Panc1 (cell line): ENCODE data around the gene KCNMA1. TPM values are rescaled to one million over a fixed set of nuclear protein-coding genes. Genes with fewer than 3 reads are reported as not detected.

ENCODE experiments used
- ATAC-seq: fragments of 200-7000 bp; cut with Tn5 transposase; 2 replicates; pipeline ENCODE4 v1.9.1; 2020; ENCODE audit warnings: mild to moderate bottlenecking, moderate library complexity
- BruUV-seq: library from RNA; stranded (reverse); fragments of 400-500 nt; replicated peaks from 2 replicates; lab custom pipeline; 2021; lab: Mats Ljungman, UMichigan
- CTCF ChIA-PET: fragments of 300-600 bp; sonication (Branson Sonifier 250); formaldehyde crosslinking; loops from one replicate; lab custom pipeline; 2022; ENCODE audit warnings: antibody characterized with exemption; lab: Charles Lee
- POLR2A ChIA-PET: fragments of 300-600 bp; sonication (Branson Sonifier 250); formaldehyde crosslinking; loops from one replicate; lab custom pipeline; 2022; ENCODE audit warnings: antibody characterized with exemption; lab: Charles Lee
- DNase-seq: peaks from one replicate; pipeline ENCODE4 v3.0.0-alpha.2; 2010; ENCODE audit warnings: low read depth, low spot score
- H3K27ac ChIP-seq: 2 replicates; pipeline ENCODE4 v1.5.1; 2011; ENCODE audit warnings: mild to moderate bottlenecking, low read length, inconsistent platforms
- H3K27me3 ChIP-seq: fragments of 200-500 bp; sonication (Bioruptor generic); 2 replicates; pipeline ENCODE4 v1.6.0; 2014; ENCODE audit warnings: low read length, inconsistent platforms; ENCODE audit not compliant: control insufficient read depth, insufficient read depth
- H3K36me3 ChIP-seq: fragments of 200-500 bp; sonication (Bioruptor generic); 2 replicates; pipeline ENCODE4 v1.5.1; 2014; ENCODE audit warnings: inconsistent platforms, mild to moderate bottlenecking, low read length, moderate library complexity; ENCODE audit not compliant: control insufficient read depth, insufficient read depth
- H3K4me1 ChIP-seq: 2 replicates; pipeline ENCODE4 v1.5.1; 2011; ENCODE audit warnings: inconsistent platforms, mild to moderate bottlenecking, low read length, moderate library complexity; ENCODE audit not compliant: control insufficient read depth, insufficient read depth
- H3K4me3 ChIP-seq, 2 experiments: 2 replicates each; pipeline ENCODE4 v1.5.1; 2011 to 2012; ENCODE audit warnings: low read depth in 2 of 2, low read length in 2 of 2, mild to moderate bottlenecking in 2 of 2, inconsistent platforms in 1 of 2, moderate library complexity in 1 of 2
- H3K9me3 ChIP-seq: fragments of 200-500 bp; sonication (Bioruptor generic); 2 replicates; pipeline ENCODE4 v1.5.1; 2014; ENCODE audit warnings: low read depth, mild to moderate bottlenecking, inconsistent platforms, low read length, moderate library complexity; ENCODE audit not compliant: control insufficient read depth, insufficient read depth
- POLR2AphosphoS5 ChIP-seq: IDR thresholded peaks from 2 replicates; pipeline ENCODE4 v1.6.1; 2012; ENCODE audit warnings: mild to moderate bottlenecking, low read depth, low read length, moderate library complexity
- SIN3A ChIP-seq: IDR thresholded peaks from 2 replicates; pipeline ENCODE4 v1.6.1; 2012; ENCODE audit warnings: low read depth, mild to moderate bottlenecking, low read length, moderate library complexity, borderline replicate concordance; ENCODE audit not compliant: insufficient read depth
- TCF7L2 ChIP-seq: IDR thresholded peaks from 2 replicates; pipeline ENCODE4 v1.6.1; 2011; ENCODE audit warnings: mild to moderate bottlenecking, low read depth, low read length, inconsistent platforms
- in situ Hi-C: cut with HindIII; loops from 2 replicates; pipeline ENCODE4 v1.10.0; 2016; ENCODE audit warnings: low sequenced_read_pairs, low pct_unique_long_range_greater_than_20kb
- intact Hi-C: fragments of 100-400 bp; cut with micrococcal nuclease; formaldehyde crosslinking; loops from one replicate; pipeline ENCODE4 v1.10.0; 2022; ENCODE audit not compliant: unreplicated experiment
- total RNA-seq: library from RNA; stranded (reverse); gene quantifications from one replicate; pipeline ENCODE4 v1.2.1, GENCODE V29; 2021; ENCODE audit not compliant: unreplicated experiment
- TF ChIP-seq, protein P1 (sequence below): fragments of 450-650 bp; IDR thresholded peaks from 2 replicates; pipeline ENCODE4 v1.5.1; 2017; ENCODE audit warnings: mild to moderate bottlenecking
- TF ChIP-seq, protein P2 (sequence below), 2 experiments: IDR thresholded peaks; 2 replicates each; pipeline ENCODE4 v1.6.1; 2011 to 2012; ENCODE audit warnings: low read depth in 2 of 2, control low read depth in 1 of 2, low read length in 1 of 2, mild to moderate bottlenecking in 1 of 2, moderate library complexity in 1 of 2; ENCODE audit not compliant: insufficient read depth in 1 of 2

The KCNMA1 gene
- total RNA-seq, 1 experiment from 2014 or later, result 91.9 TPM

DNA sequence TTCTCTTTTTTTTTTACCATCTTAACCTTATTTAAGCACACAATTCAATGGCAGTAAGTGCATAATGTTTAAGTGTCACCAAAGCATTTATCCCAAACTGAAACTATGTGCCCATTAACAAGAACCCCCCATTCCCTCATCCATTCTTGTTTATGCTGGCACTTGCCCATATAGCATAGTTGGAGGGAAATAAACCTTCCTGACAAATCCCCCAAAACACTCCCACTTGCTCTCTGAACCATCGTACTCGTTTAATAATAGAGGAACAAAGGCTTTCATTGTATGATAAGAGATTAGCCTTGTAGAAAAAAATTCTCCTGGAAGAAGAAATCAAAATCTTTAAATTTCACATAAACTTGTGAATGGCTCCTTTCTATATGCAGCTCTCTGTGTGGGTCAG, 26.4 kb upstream of the KCNMA1 start:
- Histone ChIP-seq H3K4me3 (no peak overlapping the region), H3K27me3 (peaks cover 12% of the 10 kb centered on the region), H3K36me3 (no peaks in the 10 kb centered on the region), H3K9me3 (no peaks in the 10 kb centered on the region), H3K4me1 (no peaks in the 10 kb centered on the region), H3K27ac (no peak overlapping the region)
- TF ChIP-seq SIN3A (no peak), POLR2AphosphoS5 (no peak), TCF7L2 (no peak)
- TF ChIP-seq, protein P1, sequence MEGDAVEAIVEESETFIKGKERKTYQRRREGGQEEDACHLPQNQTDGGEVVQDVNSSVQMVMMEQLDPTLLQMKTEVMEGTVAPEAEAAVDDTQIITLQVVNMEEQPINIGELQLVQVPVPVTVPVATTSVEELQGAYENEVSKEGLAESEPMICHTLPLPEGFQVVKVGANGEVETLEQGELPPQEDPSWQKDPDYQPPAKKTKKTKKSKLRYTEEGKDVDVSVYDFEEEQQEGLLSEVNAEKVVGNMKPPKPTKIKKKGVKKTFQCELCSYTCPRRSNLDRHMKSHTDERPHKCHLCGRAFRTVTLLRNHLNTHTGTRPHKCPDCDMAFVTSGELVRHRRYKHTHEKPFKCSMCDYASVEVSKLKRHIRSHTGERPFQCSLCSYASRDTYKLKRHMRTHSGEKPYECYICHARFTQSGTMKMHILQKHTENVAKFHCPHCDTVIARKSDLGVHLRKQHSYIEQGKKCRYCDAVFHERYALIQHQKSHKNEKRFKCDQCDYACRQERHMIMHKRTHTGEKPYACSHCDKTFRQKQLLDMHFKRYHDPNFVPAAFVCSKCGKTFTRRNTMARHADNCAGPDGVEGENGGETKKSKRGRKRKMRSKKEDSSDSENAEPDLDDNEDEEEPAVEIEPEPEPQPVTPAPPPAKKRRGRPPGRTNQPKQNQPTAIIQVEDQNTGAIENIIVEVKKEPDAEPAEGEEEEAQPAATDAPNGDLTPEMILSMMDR, result no peak
- TF ChIP-seq, protein P2, sequence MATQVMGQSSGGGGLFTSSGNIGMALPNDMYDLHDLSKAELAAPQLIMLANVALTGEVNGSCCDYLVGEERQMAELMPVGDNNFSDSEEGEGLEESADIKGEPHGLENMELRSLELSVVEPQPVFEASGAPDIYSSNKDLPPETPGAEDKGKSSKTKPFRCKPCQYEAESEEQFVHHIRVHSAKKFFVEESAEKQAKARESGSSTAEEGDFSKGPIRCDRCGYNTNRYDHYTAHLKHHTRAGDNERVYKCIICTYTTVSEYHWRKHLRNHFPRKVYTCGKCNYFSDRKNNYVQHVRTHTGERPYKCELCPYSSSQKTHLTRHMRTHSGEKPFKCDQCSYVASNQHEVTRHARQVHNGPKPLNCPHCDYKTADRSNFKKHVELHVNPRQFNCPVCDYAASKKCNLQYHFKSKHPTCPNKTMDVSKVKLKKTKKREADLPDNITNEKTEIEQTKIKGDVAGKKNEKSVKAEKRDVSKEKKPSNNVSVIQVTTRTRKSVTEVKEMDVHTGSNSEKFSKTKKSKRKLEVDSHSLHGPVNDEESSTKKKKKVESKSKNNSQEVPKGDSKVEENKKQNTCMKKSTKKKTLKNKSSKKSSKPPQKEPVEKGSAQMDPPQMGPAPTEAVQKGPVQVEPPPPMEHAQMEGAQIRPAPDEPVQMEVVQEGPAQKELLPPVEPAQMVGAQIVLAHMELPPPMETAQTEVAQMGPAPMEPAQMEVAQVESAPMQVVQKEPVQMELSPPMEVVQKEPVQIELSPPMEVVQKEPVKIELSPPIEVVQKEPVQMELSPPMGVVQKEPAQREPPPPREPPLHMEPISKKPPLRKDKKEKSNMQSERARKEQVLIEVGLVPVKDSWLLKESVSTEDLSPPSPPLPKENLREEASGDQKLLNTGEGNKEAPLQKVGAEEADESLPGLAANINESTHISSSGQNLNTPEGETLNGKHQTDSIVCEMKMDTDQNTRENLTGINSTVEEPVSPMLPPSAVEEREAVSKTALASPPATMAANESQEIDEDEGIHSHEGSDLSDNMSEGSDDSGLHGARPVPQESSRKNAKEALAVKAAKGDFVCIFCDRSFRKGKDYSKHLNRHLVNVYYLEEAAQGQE (IDR thresholded peaks at IDR 0.05; ENCODE audit: insufficient read depth in 1 of 2, low read depth in 2 of 2, low read length in 1 of 2), result no peak
- intact Hi-C loops, result no loop called here
- DNase-seq (no peak), ATAC-seq (no peak)
- CTCF ChIA-PET, result no interaction called here
- POLR2A ChIA-PET, result interaction anchor here (0.6 kb wide), 1 partner anchor 270 kb away, joined by 4 read pairs; no protein-coding TSS in a partner anchor
- no TSS peak for BruUV-seq
- in situ Hi-C loops, result no loop called here

DNA sequence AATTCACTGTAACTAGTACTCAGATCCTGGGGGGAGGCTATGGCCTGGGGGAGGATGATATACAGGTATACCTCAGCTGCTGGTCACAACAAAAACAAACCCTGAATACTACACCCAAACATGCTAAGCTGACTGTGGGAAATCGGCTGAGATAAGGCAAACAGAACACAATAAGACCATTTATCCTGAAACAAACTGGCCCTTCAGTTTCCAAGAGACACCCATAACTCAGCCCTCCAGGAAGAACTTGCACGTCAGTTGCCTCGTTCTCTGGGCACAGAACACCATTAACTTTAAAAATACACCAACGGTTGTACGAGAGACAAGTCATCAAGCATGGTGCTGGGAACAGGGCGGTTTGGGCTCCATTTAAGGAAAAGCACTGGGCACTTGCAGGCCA, 24.1 kb upstream of the KCNMA1 start:
- no peak; the same call in 1 of the 2 replicates for ATAC-seq
- Histone ChIP-seq H3K4me3 (no peak overlapping the region), H3K9me3 (no peaks in the 10 kb centered on the region), H3K4me1 (no peaks in the 10 kb centered on the region), H3K36me3 (no peaks in the 10 kb centered on the region), H3K27me3 (peaks cover 8% of the 10 kb centered on the region), H3K27ac (no peak overlapping the region)
- DNase-seq, result no peak
- TF ChIP-seq TCF7L2 (no peak), POLR2AphosphoS5 (no peak), SIN3A (no peak)
- TF ChIP-seq, protein P1, result no peak
- TF ChIP-seq, protein P2 (IDR thresholded peaks at IDR 0.05; ENCODE audit: insufficient read depth in 1 of 2, low read depth in 2 of 2, low read length in 1 of 2), result no peak
- BruUV-seq, result no TSS peak
- intact Hi-C loops, result no loop called here
- in situ Hi-C loops, result no loop called here
- ChIA-PET CTCF (no interaction called here), POLR2A (no interaction called here)
